EH (cell line): ENCODE measurements around the gene BHLHE41.

Experiments
- DNase-seq: peaks from one replicate; pipeline ENCODE4 v3.0.0-alpha.2; 2015; ENCODE audit warnings: low read depth

The BHLHE41 gene

DNA sequence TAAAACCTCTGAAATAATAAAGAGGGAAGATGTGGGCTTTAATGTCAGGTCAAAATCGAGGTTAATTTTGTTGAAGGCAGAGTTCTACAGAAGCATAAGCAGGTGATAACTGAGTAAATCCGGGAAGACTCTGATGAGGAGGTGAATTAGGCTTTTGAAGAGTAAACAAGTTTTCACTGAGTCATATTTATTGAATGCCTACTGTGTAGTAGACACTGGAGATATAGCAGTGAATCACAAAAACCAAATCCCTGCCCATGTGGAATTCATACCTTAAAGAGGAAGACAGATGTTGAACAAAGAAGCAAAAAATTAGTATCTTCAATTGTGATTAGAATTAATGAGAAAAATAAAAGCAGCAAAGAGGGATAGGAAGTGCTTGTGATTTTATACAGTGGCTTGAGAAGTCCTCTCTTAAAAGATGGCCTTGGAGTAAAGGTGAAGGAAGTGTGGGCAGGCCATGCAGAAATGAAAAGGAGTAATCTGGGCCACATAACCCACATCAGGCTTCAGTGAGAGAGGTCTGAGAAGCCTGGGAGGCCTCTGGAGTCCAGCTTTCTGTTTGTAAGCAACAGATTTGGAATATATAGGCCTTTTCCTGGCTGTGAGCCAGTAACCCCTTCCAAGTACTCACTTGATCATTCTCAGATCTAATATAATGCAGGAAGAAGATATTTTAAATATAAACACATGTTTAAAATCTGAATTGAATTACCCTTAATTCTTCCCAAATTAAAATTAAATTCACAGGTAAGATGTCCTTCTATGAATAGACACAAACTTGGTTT, 46.7 kb downstream of the BHLHE41 start:
- DNase-seq = peak; percentile 32
